HG03575 (cell line): ENCODE measurements around the gene CSF2.
A peak's percentile ranks its signal among the peaks of the same experiment; 100 is the strongest.

Experiments used
- ATAC-seq: cut with Tn5 transposase; IDR thresholded peaks from one replicate; pipeline ENCODE4 v1.9.1; 2021; ENCODE audit not compliant: unreplicated experiment, insufficient number of reproducible peaks, low FRiP score; ENCODE audit errors: extremely low read depth

Gene CSF2

DNA sequence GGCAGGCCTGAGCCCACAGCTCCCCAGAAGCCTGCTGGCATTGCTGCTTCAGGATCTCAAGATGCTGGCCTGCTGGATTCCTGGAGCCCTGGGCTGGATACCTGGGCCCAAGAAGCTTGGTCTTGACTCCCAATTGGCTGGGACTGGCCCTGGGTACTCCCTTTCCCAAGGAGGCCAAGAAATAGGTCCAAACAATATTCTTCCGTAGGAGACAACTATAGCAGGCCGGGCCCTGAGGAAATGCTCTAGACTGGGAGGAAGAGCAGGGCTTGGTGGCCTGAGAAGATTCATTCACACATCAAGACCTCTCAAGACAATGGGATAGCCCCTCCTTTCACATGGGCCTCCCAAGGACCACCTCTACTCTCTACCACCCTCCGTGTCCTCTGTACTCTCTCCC is 7.9 kb downstream of the CSF2 start:
- ATAC-seq = no peak

GRCh38 chr5:132082329-132083023 is 8.9 kb downstream of the CSF2 start:
- no peak for ATAC-seq

DNA sequence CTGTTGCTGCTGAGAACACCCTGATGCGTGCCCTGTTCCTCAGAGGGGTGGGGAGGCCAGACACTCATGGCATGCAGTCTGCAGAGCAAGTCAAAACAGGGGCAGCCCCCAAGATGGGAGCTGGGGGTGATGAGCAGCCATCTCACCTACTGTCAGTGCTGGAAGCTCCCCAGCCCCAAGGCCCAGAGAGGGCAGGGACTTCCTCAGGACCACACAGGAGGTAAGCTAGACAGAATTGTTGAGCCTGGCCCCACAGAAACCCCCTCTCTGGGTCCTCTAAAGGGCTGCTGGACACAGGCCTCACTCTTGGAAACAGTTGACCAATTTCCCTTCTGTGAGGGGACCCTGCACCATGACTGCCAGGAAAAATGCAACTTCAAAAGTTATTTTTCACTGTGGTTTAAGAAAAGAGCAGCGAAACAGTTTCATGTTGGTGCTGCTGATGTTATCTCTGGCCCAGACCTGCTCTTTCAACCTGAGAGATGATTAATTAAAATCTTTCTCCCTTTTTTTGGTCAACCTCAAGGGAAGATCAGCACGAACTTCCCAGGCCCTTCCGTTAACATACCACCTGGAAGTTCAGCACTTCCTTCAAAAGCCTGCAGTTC is 9.6 kb downstream of the CSF2 start:
- ATAC-seq = no peak

GRCh38 chr5:132085686-132086085 is 12.1 kb downstream of the CSF2 start:
- ATAC-seq = no peak

GRCh38 chr5:132086277-132086794 is 12.7 kb downstream of the CSF2 start:
- ATAC-seq = no peak

GRCh38 chr5:132087176-132087575 is 13.6 kb downstream of the CSF2 start:
- no peak for ATAC-seq

DNA sequence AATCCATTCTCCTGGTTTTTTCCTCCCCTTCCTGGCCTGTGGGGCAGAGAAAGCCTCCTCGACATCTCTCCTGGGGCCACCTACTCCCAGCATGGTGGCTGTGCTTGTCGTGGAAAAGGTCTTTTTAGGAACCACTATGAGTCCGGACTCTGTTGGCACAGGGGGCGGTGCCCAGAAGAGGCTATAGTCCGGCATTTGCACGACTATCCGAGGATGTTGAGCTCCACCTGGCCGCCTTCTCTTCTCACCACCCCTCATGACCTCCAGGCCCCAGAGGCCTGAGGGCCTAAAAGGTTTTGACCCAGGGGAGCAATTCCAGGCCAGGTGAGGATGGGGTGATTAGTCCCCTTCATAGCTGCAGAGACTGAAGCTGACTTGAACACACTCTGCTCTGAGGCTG is 14.1 kb downstream of the CSF2 start:
- no peak for ATAC-seq

- no peak for ATAC-seq
These were observed 15.8 kb downstream of the CSF2 start for GRCh38 chr5:132089363-132089762.

DNA sequence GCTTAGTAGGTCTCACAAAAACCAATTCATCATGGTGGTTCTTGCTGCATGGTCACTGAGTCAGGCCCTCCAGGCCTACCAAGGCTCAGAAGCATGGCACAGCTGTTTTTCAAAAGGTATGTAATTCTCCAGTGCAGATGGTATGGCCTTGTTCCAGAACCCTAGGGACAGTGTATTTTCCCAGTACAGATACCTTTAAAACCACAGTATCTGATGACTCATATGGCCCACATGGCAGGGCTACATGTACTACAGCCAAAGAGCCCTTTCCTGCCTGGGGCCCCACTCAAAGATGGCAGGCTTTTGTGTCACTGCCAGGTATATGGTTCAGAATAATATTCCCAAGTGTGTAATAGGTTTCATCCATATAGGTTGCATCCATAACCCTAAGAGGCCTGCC is 16.5 kb downstream of the CSF2 start:
- ATAC-seq = no peak

- no peak for ATAC-seq
These were observed 19.7 kb downstream of the CSF2 start for GRCh38 chr5:132093271-132093670.

DNA sequence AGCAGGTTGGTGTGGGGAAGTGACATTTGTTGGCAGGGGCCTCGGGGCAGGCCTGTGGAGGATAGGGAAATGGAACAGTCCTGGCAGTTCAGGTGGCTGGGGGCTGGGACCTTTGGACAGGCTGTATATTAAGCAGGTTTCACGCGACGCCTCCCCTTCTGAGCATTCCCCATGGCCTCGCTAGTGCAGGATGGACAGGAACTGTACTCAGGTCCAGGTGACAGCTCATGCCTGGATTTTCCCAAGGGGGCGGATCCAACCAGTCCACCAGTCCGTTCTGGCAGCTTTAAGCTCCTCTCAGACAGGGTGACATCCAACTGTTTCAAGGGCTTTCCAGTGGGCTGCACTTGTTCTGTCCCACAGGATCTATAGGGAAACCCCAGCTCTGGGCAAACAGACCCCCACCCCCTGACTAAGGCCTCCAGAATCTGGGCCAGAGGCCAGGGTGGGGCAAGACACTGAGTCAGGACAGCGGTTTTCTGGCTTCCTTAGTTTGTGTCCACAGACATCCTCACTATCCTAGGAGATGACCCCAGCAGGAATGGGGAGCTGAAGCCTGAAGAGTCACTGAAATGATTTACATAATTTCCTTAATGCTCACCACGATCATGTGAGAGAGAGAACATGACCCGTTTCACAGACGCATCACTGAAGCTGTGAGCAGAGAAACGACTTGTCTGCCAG is 20.9 kb downstream of the CSF2 start:
- ATAC-seq = no peak

- no peak for ATAC-seq
These were observed 21.5 kb downstream of the CSF2 start for GRCh38 chr5:132095077-132095410.

DNA sequence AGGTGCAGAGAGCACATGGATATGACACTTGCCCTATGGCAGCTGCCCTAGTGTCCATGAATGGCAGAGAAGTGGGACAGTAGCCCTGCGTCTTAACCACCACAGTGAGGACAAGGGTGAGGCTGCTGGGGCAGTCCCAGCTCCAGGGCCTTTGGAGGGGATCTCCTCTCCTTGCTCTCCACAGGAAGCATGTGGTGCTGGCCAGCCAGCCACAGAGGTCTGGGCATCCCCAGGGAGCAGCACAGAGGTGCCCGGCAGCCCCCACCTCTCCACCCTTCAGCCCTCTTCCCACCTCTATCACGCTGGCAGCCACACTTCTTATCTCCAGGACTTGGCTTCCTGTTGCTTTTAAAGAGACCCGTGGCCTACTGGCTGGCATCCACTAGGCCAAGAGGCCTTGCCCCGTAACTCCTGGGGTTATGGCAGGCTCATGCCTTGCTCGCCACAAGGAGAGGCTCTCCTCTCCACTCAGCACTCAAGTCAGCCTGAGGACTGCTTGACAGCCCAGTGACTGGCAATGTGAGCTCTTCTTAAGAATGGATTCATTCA is 21.9 kb downstream of the CSF2 start:
- no peak for ATAC-seq

- ATAC-seq = no peak
These were observed 23.3 kb downstream of the CSF2 start for GRCh38 chr5:132096904-132097303.

GRCh38 chr5:132098151-132098594 is 24.6 kb downstream of the CSF2 start:
- no peak for ATAC-seq

DNA sequence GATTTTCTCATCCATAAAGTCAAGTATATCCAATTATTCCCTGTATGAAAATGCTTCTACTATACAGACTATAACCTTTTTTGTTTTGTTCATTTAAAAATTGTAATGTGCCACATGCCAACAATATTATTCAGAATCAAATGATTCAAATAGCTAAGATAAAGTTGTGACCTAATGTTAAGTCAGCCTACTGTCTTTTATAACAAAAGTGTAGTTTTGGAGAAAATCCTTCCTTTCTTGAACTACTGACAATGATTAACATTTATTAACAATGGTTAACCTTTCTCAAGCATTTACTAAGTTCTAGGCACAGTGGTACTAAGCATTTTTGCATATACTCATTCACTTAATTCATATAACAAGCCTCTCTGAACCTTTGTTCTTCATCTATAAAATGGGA is 25.0 kb downstream of the CSF2 start:
- no peak for ATAC-seq

DNA sequence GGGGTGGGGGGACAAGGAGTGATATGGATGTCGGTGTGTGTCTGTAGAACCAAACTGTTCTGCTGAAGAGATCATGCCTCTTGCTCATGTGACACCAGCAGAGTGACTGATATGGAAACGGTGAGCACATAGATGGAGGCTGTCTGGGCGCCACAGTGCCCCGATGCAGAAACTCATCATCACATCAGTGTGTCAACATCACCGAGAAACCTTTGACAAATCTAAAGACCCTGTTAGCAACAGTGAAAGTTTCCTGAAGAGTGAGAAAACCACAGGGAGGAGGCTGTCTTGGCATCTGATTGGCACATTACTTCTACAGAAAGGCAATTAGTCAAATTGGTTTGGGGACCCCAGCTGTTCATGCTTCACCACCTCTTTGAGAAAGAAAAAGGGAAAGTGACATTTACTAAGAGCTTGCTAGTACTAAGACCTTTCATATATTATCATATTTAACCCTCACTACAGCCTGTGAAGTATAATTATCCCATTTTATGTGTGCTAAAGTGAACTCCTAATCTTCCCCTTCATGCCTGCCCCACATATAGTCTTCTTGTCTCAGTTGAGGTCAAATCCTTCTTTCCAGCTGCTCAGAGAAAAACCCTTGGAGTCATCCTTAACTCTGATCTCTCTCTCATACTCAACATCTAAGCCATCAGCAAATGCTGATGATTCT is 25.6 kb downstream of the CSF2 start:
- peak; percentile 28 for ATAC-seq

DNA sequence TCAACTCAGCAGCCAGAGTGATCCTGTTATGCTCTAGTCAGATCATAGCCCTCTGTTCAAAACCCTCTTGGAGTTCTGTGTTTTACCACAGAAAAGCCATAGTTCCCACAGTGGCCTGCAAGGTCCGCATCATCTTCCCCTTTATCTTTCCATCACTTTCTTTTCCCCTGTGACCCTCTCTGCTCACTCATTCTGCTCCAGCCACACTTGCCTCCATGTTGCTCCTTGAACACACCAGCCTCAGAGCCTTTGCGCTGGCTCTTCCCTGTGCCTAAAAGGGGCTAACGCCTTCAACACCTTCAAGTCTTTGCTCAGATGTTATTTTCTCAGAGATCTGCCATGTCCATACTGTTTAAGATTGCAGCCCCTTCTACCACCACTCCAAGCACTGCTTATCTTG is 26.3 kb downstream of the CSF2 start:
- ATAC-seq = no peak

DNA sequence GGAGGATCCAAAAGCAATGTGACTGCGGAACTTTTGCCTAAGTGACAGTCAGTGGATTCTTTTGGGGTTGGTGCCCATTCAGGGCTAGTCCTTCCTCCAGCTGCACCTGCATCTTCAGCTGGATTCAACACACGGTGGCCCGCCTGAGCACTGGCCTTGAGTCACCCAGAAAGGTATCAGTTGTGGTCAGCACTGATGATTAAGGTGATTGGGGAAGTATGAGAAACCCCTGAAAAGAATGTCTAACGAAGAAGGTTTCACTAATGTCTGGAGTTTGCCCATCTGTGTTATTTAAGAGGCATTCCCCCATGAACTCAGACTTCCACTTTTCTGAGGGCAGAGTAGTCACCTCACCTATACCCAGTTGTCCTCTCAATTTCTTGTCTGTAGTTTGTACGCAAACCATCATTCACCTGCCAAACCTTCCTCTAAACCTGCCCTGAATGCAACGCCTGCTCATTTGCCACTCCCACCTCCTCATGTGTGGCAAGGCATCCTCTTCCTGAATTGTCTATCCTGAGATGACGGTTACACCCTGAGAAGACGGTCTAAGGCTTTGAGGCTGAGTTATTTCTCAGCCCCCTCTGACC is 27.2 kb downstream of the CSF2 start:
- no peak for ATAC-seq
